K562 (cell line): ENCODE results near the gene ATXN7L2. TPM values are rescaled to one million over a fixed set of nuclear protein-coding genes. Genes with fewer than 3 reads are reported as not detected.

Experiments used
- ADNP ChIP-seq: fragments of 200-800 bp; sonication (Bioruptor generic); IDR thresholded peaks from 2 replicates; pipeline ENCODE4 v1.6.1; 2016; ENCODE audit warnings: missing genetic modification characterization, missing compliant biosample characterization
- ARHGAP35 ChIP-seq: fragments of 450-650 bp; IDR thresholded peaks from 2 replicates; pipeline ENCODE4 v1.6.1; 2018; ENCODE audit not compliant: partially characterized antibody
- EP400 ChIP-seq: fragments of 450-650 bp; IDR thresholded peaks from 2 replicates; pipeline ENCODE4 v1.6.1; 2017; ENCODE audit warnings: antibody characterized with exemption, mild to moderate bottlenecking, moderate library complexity
- ERF ChIP-seq: fragments of 450-650 bp; formaldehyde crosslinking; IDR thresholded peaks from 2 replicates; pipeline ENCODE4 v1.4.0; 2020; ENCODE audit warnings: mild to moderate bottlenecking, mixed read lengths
- FOXP1 ChIP-seq: sonication (generic); formaldehyde crosslinking; IDR thresholded peaks from 2 replicates; pipeline ENCODE4 v1.8.0; 2022; ENCODE audit warnings: mild to moderate bottlenecking, missing genetic modification reagents
- HIVEP1 ChIP-seq: fragments of 250-450 bp; sonication (Bioruptor Pico); IDR thresholded peaks from 2 replicates; pipeline ENCODE4 v1.4.0; 2020; ENCODE audit warnings: mild to moderate bottlenecking
- HOXB6 ChIP-seq: fragments of 250-450 bp; sonication (Bioruptor Pico); IDR thresholded peaks from 2 replicates; pipeline ENCODE4 v1.5.1; 2022; ENCODE audit warnings: mild to moderate bottlenecking, borderline replicate concordance
- KLF13 ChIP-seq: fragments of 450-650 bp; IDR thresholded peaks from 2 replicates; pipeline ENCODE4 v1.6.1; 2016; ENCODE audit warnings: missing genetic modification characterization, low read depth, mild to moderate bottlenecking, missing compliant biosample characterization, moderate library complexity, borderline replicate concordance
- LEF1 ChIP-seq: fragments of 450-650 bp; IDR thresholded peaks from 2 replicates; pipeline ENCODE4 v1.6.1; 2016; ENCODE audit warnings: mild to moderate bottlenecking
- NELFE ChIP-seq: IDR thresholded peaks from 2 replicates; pipeline ENCODE4 v1.6.1; 2011; ENCODE audit warnings: mild to moderate bottlenecking; ENCODE audit not compliant: insufficient read depth, insufficient read length
- PRMT5 ChIP-seq: sonication (generic); formaldehyde crosslinking; IDR thresholded peaks from 2 replicates; pipeline ENCODE4 v1.5.0; 2020; ENCODE audit warnings: missing genetic modification reagents
- RAD21 ChIP-seq, 2 experiments: fragments of 250-450 bp in 1 of 2; fragments of 450-650 bp in 1 of 2; sonication (Bioruptor Pico) in 1 of 2; formaldehyde crosslinking in 1 of 2; IDR thresholded peaks in 1 of 2; conservative IDR thresholded peaks in 1 of 2; 2 replicates each; pipeline versions ENCODE4 v1.4.0 to v1.8.0; 2020 to 2022; ENCODE audit warnings: mild to moderate bottlenecking in 2 of 2, moderate library complexity in 1 of 2
- RBM17 ChIP-seq: fragments of 200-400 bp; formaldehyde crosslinking; IDR thresholded peaks from 2 replicates; pipeline ENCODE4 v1.6.1; 2017; ENCODE audit warnings: low read depth, mild to moderate bottlenecking, low read length, borderline replicate concordance
- SMAD4 ChIP-seq: fragments of 250-450 bp; sonication (Bioruptor Pico); conservative IDR thresholded peaks from 2 replicates; pipeline ENCODE4 v1.8.0; 2021; ENCODE audit warnings: inconsistent platforms, mild to moderate bottlenecking, moderate library complexity
- TAF1 ChIP-seq: IDR thresholded peaks from 2 replicates; pipeline ENCODE4 v1.6.1; 2011; ENCODE audit warnings: mild to moderate bottlenecking, low read length, moderate library complexity; ENCODE audit not compliant: insufficient read depth, control insufficient read depth, severe bottlenecking; ENCODE audit errors: extremely low read depth
- TAF9B ChIP-seq: fragments of 450-650 bp; IDR thresholded peaks from 2 replicates; pipeline ENCODE4 v1.6.1; 2018; ENCODE audit warnings: mild to moderate bottlenecking; ENCODE audit not compliant: partially characterized antibody
- ZNF431 ChIP-seq: sonication (generic); formaldehyde crosslinking; IDR thresholded peaks from 2 replicates; pipeline ENCODE4 v1.8.0; 2022; ENCODE audit warnings: mild to moderate bottlenecking, missing genetic modification reagents
- ZNF699 ChIP-seq: fragments of 250-450 bp; sonication (Bioruptor Pico); IDR thresholded peaks from 2 replicates; pipeline ENCODE4 v1.8.0; 2021; ENCODE audit warnings: mild to moderate bottlenecking, moderate library complexity; ENCODE audit not compliant: insufficient replicate concordance
- polyA plus RNA-seq, 8 experiments: library from polyadenylated mRNA; depleted of rRNA in 4 of 8; stranded (reverse) in 5 of 8; unstranded in 3 of 8; fragments of >200 nt; fragmentation: Nextera tagmentation in 2 of 8; fragmentation: Illumina TruSeq in 1 of 8; extraction: Ambion mirVana in 2 of 8; extraction: Trizol in 1 of 8; gene quantifications; 2 replicates each; pipeline versions ENCODE4 v1.2.1 to v1.2.3, GENCODE V29; 2011 to 2014; ENCODE audit warnings: inconsistent platforms in 1 of 8, missing spikeins in 1 of 8
- total RNA-seq, 7 experiments: library from RNA; depleted of rRNA in 6 of 7; stranded (reverse); fragments of >200 nt in 6 of 7; fragmentation: Illumina TruSeq in 2 of 7; extraction: Trizol in 2 of 7; gene quantifications; 2 replicates each; pipeline versions ENCODE4 v1.2.1 to v1.2.3, GENCODE V29; 2011 to 2021; ENCODE audit warnings: low replicate concordance in 1 of 7
- TF ChIP-seq, protein P1 (sequence below): sonication (generic); formaldehyde crosslinking; IDR thresholded peaks from 2 replicates; pipeline ENCODE4 v1.8.0; 2022; ENCODE audit warnings: missing genetic modification reagents, mild to moderate bottlenecking, borderline replicate concordance
- TF ChIP-seq, protein P2 (sequence below): sonication (generic); formaldehyde crosslinking; IDR thresholded peaks from 2 replicates; pipeline ENCODE4 v1.8.0; 2022; ENCODE audit warnings: mild to moderate bottlenecking, low read depth, missing genetic modification reagents
- TF ChIP-seq, protein P3 (sequence below): fragments of 200-800 bp; sonication (Bioruptor generic); IDR thresholded peaks from 2 replicates; pipeline ENCODE4 v1.6.1; 2016; ENCODE audit warnings: missing genetic modification characterization, missing compliant biosample characterization

The ATXN7L2 gene
- total and polyA plus RNA-seq, 9 of the 15 experiments (the other 6 are each of a cell fraction or from before 2014, with no cell fraction given): 0.21 to 10.4 (median 5.8) TPM

DNA sequence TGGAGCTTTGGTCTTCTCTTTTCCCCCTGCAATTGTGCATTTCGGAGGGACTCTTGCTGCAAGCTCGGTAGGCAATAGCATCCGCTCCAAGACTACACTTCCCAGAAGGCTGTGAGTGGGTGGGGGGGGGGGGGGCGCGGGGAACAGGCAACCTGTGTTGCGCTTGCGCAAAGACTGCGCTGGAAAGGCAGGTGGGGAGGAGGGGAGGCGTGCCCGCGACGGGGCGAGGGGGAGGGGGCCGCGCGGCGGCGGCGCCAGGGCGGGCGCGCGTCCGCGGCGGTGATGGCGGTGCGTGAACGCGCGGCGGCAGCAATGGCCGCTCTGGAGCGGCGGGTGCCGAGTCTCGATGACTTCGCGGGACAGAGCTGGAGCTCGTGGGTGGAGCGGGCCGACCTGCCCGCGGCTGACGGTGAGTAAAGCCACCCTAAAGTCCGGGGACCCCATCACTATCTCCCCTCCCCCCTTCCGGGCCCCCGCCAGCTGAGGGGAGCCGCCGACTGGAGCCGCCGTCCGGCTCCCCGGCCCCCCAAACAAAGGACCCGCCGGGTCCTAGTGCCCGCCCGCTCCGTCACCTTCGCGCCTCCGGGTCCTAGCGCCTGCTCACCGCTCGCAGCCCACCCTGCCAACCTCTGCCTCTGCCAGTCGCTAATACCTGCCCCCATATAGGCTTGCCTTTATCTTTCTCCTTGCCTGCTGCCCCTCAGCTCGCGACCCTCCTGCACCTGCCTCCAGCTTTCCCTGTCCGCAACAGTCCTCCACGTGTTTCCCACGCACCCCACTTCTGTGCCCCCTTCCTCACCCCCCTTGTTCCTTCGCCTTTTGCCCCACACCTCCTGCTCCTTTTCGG, at the start of gene ATXN7L2 (continued):
- TF ChIP-seq HIVEP1 (CRISPR knock-in tag) (peak; percentile 68; the same call in 1 of the 2 replicates), FOXP1 (peak; percentile 97), EP400 (peak; percentile 98), ARHGAP35 (peak; percentile 64), TAF9B (peak; percentile 99), KLF13 (no peak), HOXB6 (CRISPR knock-in tag) (no peak), ZNF431 (CRISPR knock-in tag) (peak; percentile 54), ZNF699 (CRISPR knock-in tag) (no peak), ADNP (no peak), NELFE (no peak), LEF1 (peak; percentile 58; the same call in 1 of the 2 replicates), SMAD4 (peak; percentile 95), TAF1 (peak; percentile 99), RBM17 (no peak), RAD21 (CRISPR knock-in tag; conservative IDR thresholded peaks at IDR 0.05 in 1 of 2, IDR thresholded peaks at IDR 0.05 in 1 of 2) (peak; percentile 17 to 19; a peak in 1 of 4 replicates), PRMT5 (CRISPR knock-in tag) (no peak), ERF (peak; percentile 80)
- TF ChIP-seq, protein P1, sequence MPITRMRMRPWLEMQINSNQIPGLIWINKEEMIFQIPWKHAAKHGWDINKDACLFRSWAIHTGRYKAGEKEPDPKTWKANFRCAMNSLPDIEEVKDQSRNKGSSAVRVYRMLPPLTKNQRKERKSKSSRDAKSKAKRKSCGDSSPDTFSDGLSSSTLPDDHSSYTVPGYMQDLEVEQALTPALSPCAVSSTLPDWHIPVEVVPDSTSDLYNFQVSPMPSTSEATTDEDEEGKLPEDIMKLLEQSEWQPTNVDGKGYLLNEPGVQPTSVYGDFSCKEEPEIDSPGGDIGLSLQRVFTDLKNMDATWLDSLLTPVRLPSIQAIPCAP (CRISPR knock-in tag): no peak
- TF ChIP-seq, protein P2, sequence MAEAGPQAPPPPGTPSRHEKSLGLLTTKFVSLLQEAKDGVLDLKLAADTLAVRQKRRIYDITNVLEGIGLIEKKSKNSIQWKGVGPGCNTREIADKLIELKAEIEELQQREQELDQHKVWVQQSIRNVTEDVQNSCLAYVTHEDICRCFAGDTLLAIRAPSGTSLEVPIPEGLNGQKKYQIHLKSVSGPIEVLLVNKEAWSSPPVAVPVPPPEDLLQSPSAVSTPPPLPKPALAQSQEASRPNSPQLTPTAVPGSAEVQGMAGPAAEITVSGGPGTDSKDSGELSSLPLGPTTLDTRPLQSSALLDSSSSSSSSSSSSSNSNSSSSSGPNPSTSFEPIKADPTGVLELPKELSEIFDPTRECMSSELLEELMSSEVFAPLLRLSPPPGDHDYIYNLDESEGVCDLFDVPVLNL (CRISPR knock-in tag): no peak
- TF ChIP-seq, protein P3, sequence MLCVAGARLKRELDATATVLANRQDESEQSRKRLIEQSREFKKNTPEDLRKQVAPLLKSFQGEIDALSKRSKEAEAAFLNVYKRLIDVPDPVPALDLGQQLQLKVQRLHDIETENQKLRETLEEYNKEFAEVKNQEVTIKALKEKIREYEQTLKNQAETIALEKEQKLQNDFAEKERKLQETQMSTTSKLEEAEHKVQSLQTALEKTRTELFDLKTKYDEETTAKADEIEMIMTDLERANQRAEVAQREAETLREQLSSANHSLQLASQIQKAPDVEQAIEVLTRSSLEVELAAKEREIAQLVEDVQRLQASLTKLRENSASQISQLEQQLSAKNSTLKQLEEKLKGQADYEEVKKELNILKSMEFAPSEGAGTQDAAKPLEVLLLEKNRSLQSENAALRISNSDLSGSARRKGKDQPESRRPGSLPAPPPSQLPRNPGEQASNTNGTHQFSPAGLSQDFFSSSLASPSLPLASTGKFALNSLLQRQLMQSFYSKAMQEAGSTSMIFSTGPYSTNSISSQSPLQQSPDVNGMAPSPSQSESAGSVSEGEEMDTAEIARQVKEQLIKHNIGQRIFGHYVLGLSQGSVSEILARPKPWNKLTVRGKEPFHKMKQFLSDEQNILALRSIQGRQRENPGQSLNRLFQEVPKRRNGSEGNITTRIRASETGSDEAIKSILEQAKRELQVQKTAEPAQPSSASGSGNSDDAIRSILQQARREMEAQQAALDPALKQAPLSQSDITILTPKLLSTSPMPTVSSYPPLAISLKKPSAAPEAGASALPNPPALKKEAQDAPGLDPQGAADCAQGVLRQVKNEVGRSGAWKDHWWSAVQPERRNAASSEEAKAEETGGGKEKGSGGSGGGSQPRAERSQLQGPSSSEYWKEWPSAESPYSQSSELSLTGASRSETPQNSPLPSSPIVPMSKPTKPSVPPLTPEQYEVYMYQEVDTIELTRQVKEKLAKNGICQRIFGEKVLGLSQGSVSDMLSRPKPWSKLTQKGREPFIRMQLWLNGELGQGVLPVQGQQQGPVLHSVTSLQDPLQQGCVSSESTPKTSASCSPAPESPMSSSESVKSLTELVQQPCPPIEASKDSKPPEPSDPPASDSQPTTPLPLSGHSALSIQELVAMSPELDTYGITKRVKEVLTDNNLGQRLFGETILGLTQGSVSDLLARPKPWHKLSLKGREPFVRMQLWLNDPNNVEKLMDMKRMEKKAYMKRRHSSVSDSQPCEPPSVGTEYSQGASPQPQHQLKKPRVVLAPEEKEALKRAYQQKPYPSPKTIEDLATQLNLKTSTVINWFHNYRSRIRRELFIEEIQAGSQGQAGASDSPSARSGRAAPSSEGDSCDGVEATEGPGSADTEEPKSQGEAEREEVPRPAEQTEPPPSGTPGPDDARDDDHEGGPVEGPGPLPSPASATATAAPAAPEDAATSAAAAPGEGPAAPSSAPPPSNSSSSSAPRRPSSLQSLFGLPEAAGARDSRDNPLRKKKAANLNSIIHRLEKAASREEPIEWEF (CRISPR knock-in tag): no peak
